Smooth muscle cell (in vitro differentiated cells): ENCODE data around the gene CCDC137. TPM values are rescaled to one million over a fixed set of nuclear protein-coding genes. Genes with fewer than 3 reads are reported as not detected.

ENCODE experiments used
- DNase-seq: peaks from one replicate; lab custom pipeline; 2025; ENCODE audit not compliant: unreplicated experiment; lab: John Stamatoyannopoulos, UW
- H2AFZ ChIP-seq: fragments of 200-600 bp; sonication (generic); 2 replicates; pipeline ENCODE4 v1.6.0; 2016; ENCODE audit warnings: antibody characterized with exemption, low read depth, mild to moderate bottlenecking
- H3F3A ChIP-seq: fragments of 200-600 bp; sonication (generic); 2 replicates; pipeline ENCODE4 v1.6.0; 2017; ENCODE audit warnings: antibody characterized with exemption, low read depth
- H3K27ac ChIP-seq: fragments of 200-600 bp; sonication (generic); 2 replicates; pipeline ENCODE4 v1.5.1; 2016; ENCODE audit warnings: low read depth, mild to moderate bottlenecking
- H3K27me3 ChIP-seq: fragments of 200-600 bp; sonication (generic); 2 replicates; pipeline ENCODE4 v1.6.1; 2016; ENCODE audit warnings: low read depth, mild to moderate bottlenecking
- H3K36me3 ChIP-seq: fragments of 200-600 bp; sonication (generic); 2 replicates; pipeline ENCODE4 v1.5.1; 2016; ENCODE audit warnings: low read depth
- H3K4me1 ChIP-seq: fragments of 200-600 bp; sonication (generic); 2 replicates; pipeline ENCODE4 v1.5.1; 2016; ENCODE audit warnings: low read depth
- H3K4me2 ChIP-seq: fragments of 200-600 bp; sonication (generic); 2 replicates; pipeline ENCODE4 v1.6.0; 2016; ENCODE audit warnings: mild to moderate bottlenecking
- H3K4me3 ChIP-seq: fragments of 200-600 bp; sonication (generic); 2 replicates; pipeline ENCODE4 v1.5.1; 2016; ENCODE audit warnings: mild to moderate bottlenecking
- H3K79me2 ChIP-seq: fragments of 200-600 bp; sonication (generic); 2 replicates; pipeline ENCODE4 v1.6.0; 2016; ENCODE audit warnings: low read depth, mild to moderate bottlenecking
- H3K9ac ChIP-seq: fragments of 200-600 bp; sonication (generic); 2 replicates; pipeline ENCODE4 v1.6.0; 2016; ENCODE audit warnings: low read depth
- H3K9me3 ChIP-seq: fragments of 200-600 bp; sonication (generic); replicated peaks from 2 replicates; pipeline ENCODE4 v1.5.1; 2016; ENCODE audit warnings: low read depth
- H4K20me1 ChIP-seq: fragments of 200-600 bp; sonication (generic); 2 replicates; pipeline ENCODE4 v1.6.0; 2016; ENCODE audit warnings: low read depth
- WGBS: methylation state at CpG from one replicate; pipeline ENCODE4 v1.1.7; 2016; ENCODE audit warnings: low lambda C conversion rate; 5-methylcytosine and 5-hydroxymethylcytosine counted together
- polyA plus RNA-seq: library from polyadenylated mRNA; unstranded; fragments of >200 nt; fragmentation: Nextera tagmentation; extraction: Ambion mirVana; gene quantifications from 2 replicates; pipeline ENCODE4 v1.2.1, GENCODE V29; 2016
- total RNA-seq: library from RNA; depleted of rRNA; stranded (reverse); fragments of >200 nt; gene quantifications from 2 replicates; pipeline ENCODE4 v1.2.3, GENCODE V29; 2014
- TF ChIP-seq, protein P1 (sequence below): fragments of 200-600 bp; sonication (generic); IDR thresholded peaks from 2 replicates; pipeline ENCODE4 v1.5.1; 2017; ENCODE audit warnings: borderline replicate concordance, mild to moderate bottlenecking, antibody characterized with exemption; ENCODE audit not compliant: insufficient read depth, poor library complexity, severe bottlenecking

CCDC137 gene
- total and polyA plus RNA-seq, 2 experiments from 2014 or later, result 5.0 to 24.6 TPM

DNA sequence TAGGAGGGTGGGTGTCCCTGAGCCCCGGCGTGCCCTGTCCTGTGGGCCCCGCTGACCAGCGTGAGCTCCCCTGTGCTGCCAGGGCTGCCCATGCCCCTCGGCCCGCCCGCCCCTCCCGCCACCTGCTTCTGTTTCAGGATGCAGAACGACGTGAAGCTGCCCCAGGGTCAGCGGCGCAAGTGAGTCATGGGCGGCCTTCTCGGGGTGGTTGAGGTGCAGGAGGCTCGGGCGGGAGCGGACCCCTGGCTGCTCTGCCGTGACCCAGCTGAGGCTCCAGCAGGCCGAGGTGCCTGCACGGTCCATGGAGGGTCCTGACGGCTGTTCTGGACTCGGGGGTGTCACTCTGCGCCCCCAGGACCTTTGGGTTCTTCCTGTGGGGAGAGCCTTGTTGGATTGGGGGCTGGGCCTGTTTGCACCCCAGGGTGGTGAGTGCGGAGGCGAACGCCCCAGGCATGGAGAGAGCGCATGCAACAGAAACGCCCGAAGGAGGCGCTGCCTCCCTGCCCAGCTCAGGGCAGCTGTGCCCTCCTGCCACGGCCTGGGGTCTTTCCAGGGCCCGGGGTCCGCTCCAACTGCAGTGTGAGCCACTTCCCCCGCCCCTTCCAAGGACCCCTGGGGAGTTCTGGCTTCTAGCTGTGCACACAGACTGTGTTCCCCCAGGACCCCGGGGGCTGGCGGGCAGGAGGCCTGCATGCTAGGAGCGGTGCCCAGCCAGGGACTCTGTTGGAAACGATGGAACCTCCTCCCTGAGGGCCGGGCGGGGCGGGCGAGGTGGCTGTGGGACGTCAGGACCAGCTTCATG is 49.5 kb downstream of the CCDC137 start:
- Histone ChIP-seq H3K36me3 (no peaks in the 10 kb centered on the region), H3F3A (peaks cover 3% of the 10 kb centered on the region), H3K79me2 (no peaks in the 10 kb centered on the region), H3K4me3 (no peak overlapping the region), H3K27me3 (no peaks in the 10 kb centered on the region), H4K20me1 (no peaks in the 10 kb centered on the region), H3K4me1 (peaks cover 15% of the 10 kb centered on the region), H3K9ac (no peak overlapping the region), H3K27ac (no peak overlapping the region), H3K4me2 (no peak overlapping the region), H3K9me3 (no peaks in the 10 kb centered on the region), H2AFZ (no peak overlapping the region)
- TF ChIP-seq, protein P1, sequence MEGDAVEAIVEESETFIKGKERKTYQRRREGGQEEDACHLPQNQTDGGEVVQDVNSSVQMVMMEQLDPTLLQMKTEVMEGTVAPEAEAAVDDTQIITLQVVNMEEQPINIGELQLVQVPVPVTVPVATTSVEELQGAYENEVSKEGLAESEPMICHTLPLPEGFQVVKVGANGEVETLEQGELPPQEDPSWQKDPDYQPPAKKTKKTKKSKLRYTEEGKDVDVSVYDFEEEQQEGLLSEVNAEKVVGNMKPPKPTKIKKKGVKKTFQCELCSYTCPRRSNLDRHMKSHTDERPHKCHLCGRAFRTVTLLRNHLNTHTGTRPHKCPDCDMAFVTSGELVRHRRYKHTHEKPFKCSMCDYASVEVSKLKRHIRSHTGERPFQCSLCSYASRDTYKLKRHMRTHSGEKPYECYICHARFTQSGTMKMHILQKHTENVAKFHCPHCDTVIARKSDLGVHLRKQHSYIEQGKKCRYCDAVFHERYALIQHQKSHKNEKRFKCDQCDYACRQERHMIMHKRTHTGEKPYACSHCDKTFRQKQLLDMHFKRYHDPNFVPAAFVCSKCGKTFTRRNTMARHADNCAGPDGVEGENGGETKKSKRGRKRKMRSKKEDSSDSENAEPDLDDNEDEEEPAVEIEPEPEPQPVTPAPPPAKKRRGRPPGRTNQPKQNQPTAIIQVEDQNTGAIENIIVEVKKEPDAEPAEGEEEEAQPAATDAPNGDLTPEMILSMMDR, result no peak
- WGBS, result 97% methylated on average over 36 of the region's 43 CpGs
- no peak for DNase-seq

DNA sequence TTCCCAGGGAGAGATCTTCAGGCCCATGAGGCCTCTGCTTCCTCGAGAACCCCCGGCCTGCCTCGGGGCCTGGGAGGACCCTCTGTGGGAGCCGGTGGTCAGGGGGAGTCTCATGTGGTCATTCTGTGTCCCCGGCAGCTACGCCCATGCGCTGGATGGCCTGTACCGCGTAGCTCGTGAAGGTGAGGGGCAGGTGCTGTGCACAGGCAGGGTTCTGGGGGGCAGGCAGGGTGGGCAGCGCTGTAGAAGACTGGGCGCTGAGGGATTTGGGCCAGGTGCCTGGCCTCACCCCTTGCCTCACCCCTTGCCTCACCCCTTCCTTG is 50.1 kb downstream of the CCDC137 start:
- WGBS, result 96% methylated on average over 4 of the region's 12 CpGs
- H3K36me3 ChIP-seq, result no peaks in the 10 kb centered on the region
- H3F3A ChIP-seq, result no peaks in the 10 kb centered on the region
- no peak for DNase-seq
- no peak overlapping the region for H3K4me2 ChIP-seq
- no peaks in the 10 kb centered on the region for H4K20me1 ChIP-seq
- H3K27ac ChIP-seq, result no peak overlapping the region
- no peaks in the 10 kb centered on the region for H3K27me3 ChIP-seq
- H3K9ac ChIP-seq, result no peak overlapping the region
- peaks cover 9% of the 10 kb centered on the region for H3K4me1 ChIP-seq
- H2AFZ ChIP-seq, result no peak overlapping the region
- TF ChIP-seq, protein P1, result no peak
- H3K4me3 ChIP-seq, result no peak overlapping the region
- H3K9me3 ChIP-seq, result no peaks in the 10 kb centered on the region
- no peaks in the 10 kb centered on the region for H3K79me2 ChIP-seq

DNA sequence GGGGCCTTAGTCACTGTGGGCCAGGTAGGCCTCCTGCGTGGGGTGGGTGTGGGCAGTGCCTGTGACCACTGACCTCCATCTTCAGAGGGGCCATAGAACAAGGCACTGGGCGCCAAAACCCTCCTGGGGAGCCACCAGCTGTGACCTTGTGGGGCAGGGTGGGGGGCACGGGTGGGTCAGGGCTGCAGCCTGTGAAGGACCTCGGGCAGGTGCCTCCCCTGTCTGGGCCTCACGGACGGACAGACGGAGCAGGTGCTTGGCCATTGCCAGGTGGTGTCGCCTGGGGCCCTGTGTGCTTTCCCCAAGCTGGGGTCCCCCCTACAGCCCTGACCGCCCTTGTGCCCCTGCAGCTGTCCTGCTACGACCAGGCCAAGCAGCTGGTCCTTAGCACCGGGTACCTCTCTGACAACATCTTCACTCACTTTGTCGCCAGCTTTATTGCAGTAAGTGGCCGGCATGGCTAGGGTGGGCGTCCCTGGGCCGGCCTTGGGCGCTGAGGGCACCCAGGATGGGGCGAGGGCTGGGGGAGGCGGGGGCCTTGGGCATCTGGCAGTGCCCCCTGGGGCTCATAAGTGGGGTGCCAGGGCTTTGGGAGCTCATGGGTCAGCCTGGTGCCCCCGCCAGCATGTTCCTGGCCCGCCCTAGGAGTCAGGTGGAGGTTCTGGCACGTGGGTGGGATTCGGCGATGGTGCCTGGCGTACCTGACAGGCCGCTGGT is 50.7 kb downstream of the CCDC137 start:
- Histone ChIP-seq H3K9ac (no peak overlapping the region), H3K27ac (no peak overlapping the region), H3F3A (no peaks in the 10 kb centered on the region), H4K20me1 (no peaks in the 10 kb centered on the region), H3K79me2 (no peaks in the 10 kb centered on the region), H2AFZ (no peak overlapping the region), H3K4me2 (no peak overlapping the region), H3K4me3 (no peak overlapping the region), H3K4me1 (peaks cover 6% of the 10 kb centered on the region), H3K9me3 (no peaks in the 10 kb centered on the region), H3K27me3 (no peaks in the 10 kb centered on the region), H3K36me3 (no peaks in the 10 kb centered on the region)
- DNase-seq, result no peak
- WGBS, result 97% methylated on average over 25 of the region's 25 CpGs
- TF ChIP-seq, protein P1, result no peak

DNA sequence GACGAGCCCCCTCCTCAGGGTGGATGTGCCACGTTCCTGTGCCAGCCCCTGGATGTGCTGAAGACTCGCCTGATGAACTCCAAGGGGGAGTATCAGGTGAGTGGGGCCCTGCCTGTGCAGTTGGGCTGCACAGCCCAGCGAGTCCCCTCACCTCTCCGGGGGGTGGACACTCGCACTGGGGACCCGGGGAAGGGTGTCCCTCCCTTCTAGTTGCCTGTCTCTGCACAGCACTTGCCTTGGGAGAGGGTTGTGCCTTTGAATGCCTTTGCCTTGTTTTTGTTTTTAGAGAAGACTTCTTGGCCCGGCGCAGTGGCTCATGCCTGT is 51.2 kb downstream of the CCDC137 start:
- Histone ChIP-seq H3K79me2 (no peaks in the 10 kb centered on the region), H2AFZ (no peak overlapping the region), H4K20me1 (no peaks in the 10 kb centered on the region), H3K9ac (no peak overlapping the region), H3K36me3 (no peaks in the 10 kb centered on the region), H3K9me3 (no peaks in the 10 kb centered on the region), H3K27ac (no peak overlapping the region), H3F3A (no peaks in the 10 kb centered on the region), H3K4me2 (no peak overlapping the region), H3K4me3 (no peak overlapping the region), H3K4me1 (peaks cover 6% of the 10 kb centered on the region), H3K27me3 (no peaks in the 10 kb centered on the region)
- no peak for DNase-seq
- TF ChIP-seq, protein P1, result no peak
- 94% methylated on average over 9 of the region's 9 CpGs for WGBS
